HG03060 (cell line): Measurements from ENCODE around the gene WDR20.
"Not testable (repeated sequence)": the region's sequence is repeated elsewhere in the genome, so short reads cannot be mapped to it uniquely, and the experiment has no call there.

Experiments
- ATAC-seq: cut with Tn5 transposase; IDR thresholded peaks from one replicate; pipeline ENCODE4 v1.9.1; 2021; ENCODE audit warnings: low read depth, moderate number of reproducible peaks; ENCODE audit not compliant: unreplicated experiment

The WDR20 gene

GRCh38 chr14:102232348-102232625 is 92.6 kb downstream of the WDR20 start:
- no peak for ATAC-seq

GRCh38 chr14:102233081-102233480 is 93.4 kb downstream of the WDR20 start:
- ATAC-seq = no peak

GRCh38 chr14:102234331-102235264 is 94.9 kb downstream of the WDR20 start:
- ATAC-seq = no peak

- peak; percentile 55 for ATAC-seq
Measured at GRCh38 chr14:102235275-102235897, 95.7 kb downstream of the WDR20 start.

- ATAC-seq = no peak
Measured at GRCh38 chr14:102236026-102236425, 96.3 kb downstream of the WDR20 start.

GRCh38 chr14:102238131-102238530 is 98.4 kb downstream of the WDR20 start:
- no peak for ATAC-seq

- no peak for ATAC-seq
Measured at GRCh38 chr14:102238766-102239165, 99.1 kb downstream of the WDR20 start.

- ATAC-seq = no peak
Measured at GRCh38 chr14:102239231-102239630, 99.5 kb downstream of the WDR20 start.

GRCh38 chr14:102240481-102240880 is 100.8 kb downstream of the WDR20 start:
- not testable (repeated sequence) for ATAC-seq

- ATAC-seq = no peak
Measured at GRCh38 chr14:102241147-102241546, 101.5 kb downstream of the WDR20 start.

GRCh38 chr14:102243795-102244194 is 104.1 kb downstream of the WDR20 start:
- ATAC-seq = not testable (repeated sequence)

GRCh38 chr14:102246071-102246470 is 106.4 kb downstream of the WDR20 start:
- no peak for ATAC-seq

GRCh38 chr14:102248121-102248520 is 108.4 kb downstream of the WDR20 start:
- no peak for ATAC-seq

- ATAC-seq = no peak
Measured at GRCh38 chr14:102249041-102249440, 109.3 kb downstream of the WDR20 start.

- ATAC-seq = no peak
Measured at GRCh38 chr14:102249981-102250380, 110.3 kb downstream of the WDR20 start.

- no peak for ATAC-seq
Measured at GRCh38 chr14:102250636-102251035, 110.9 kb downstream of the WDR20 start.

- no peak for ATAC-seq
Measured at GRCh38 chr14:102251161-102251560, 111.5 kb downstream of the WDR20 start.

GRCh38 chr14:102252834-102253801 is 113.4 kb downstream of the WDR20 start:
- no peak for ATAC-seq

- no peak for ATAC-seq
Measured at GRCh38 chr14:102255401-102256190, 115.9 kb downstream of the WDR20 start.

GRCh38 chr14:102256716-102257115 is 117.0 kb downstream of the WDR20 start:
- ATAC-seq = no peak
